ENCODE data around the gene APLP2.

GRCh38 chr11:130025371-130025770 is 44.3 kb upstream of the APLP2 start:
- TF ChIP-seq CTCF (conservative IDR thresholded peaks at IDR 0.05; ENCODE audit: low read depth in 2 of 2) (no peak), NANOG (IDR thresholded peaks at IDR 0.05; ENCODE audit: borderline replicate concordance) (no peak), CREB1 (CRISPR knock-in tag; IDR thresholded peaks at IDR 0.05; ENCODE audit: low read depth) (no peak), EZH2phosphoT487 (IDR thresholded peaks at IDR 0.05; ENCODE audit: unreplicated experiment) (no peak), EZH2 (IDR thresholded peaks at IDR 0.05; ENCODE audit: low read depth, unreplicated experiment) (no peak)

Data from GM23338 (cell line).